HCEC 1CT (cell line): ENCODE data around the gene PPM1B.
"Not testable (repeated sequence)": the region's sequence is repeated elsewhere in the genome, so short reads cannot be mapped to it uniquely, and the experiment has no call there.

Source experiments
- DNase-seq: peaks from one replicate; pipeline ENCODE4 v3.0.0-alpha.2; 2017

The PPM1B gene

GRCh38 chr2:44203542-44203941 lies 34.9 kb downstream of the PPM1B start:
- DNase-seq: no peak

DNA sequence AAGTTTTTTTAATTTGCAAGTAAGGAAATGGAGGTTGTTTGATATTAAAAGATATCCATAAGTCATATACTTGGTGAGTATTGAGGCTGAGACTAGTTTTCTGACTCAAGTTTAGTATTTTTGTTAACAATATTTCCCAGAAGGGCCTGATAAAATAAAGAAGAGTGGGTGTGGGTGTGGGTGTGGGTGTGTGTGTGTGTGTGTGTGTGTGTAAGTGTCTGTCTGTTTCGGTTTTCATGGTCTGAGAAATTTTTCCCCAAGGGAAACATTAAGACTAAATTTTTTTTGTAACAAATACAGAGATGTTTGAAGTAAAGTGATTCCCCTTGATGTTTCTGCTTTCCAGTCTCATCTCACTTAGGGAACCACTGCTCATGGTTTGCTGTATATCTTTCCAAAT lies 36.5 kb downstream of the PPM1B start:
- no peak for DNase-seq

- DNase-seq: no peak
Observed at GRCh38 chr2:44207102-44207501, 38.4 kb downstream of the PPM1B start.

GRCh38 chr2:44207648-44208047 lies 39.0 kb downstream of the PPM1B start:
- peak; percentile 27 for DNase-seq

GRCh38 chr2:44210362-44210761 lies 41.7 kb downstream of the PPM1B start:
- no peak for DNase-seq

DNA sequence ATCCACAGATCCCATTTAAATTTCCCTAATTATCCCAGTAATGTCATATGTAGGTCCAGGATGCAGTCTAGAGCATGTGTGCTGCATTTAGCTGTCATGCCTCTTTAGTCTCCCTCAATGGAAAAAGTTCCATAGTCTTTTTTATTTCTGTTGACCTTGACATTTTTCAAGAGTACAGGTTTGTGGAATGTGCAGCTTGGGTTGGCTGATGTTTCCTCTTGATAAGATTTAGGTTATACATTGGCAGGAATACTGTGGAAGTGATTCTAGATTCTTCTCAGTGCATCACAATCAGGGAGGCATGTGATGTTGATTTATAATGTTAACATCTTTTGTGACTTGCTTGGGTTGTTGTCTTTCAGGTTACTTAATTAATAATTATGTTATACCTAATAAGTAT lies 42.5 kb downstream of the PPM1B start:
- DNase-seq: no peak

DNA sequence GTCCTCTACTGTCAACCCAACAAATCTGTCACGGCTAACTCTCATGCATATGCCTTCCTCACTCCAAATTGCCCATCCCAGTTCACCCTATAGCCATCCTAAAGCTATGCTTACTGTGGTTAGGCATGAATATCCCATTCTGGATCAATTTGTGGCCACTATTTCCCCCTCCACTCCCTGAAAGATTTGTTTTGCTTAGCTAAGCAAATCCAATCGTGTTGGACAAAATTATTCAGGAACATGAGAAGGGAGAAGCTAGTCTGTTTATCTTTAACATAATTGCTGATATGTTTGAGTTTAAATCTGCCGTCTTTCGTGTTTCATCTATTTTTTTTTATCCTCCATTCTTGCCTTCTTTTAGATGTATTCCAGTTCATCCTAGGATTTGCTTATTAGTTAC lies 43.6 kb downstream of the PPM1B start:
- no peak for DNase-seq

GRCh38 chr2:44215827-44216226 lies 47.2 kb downstream of the PPM1B start:
- DNase-seq: no peak

DNA sequence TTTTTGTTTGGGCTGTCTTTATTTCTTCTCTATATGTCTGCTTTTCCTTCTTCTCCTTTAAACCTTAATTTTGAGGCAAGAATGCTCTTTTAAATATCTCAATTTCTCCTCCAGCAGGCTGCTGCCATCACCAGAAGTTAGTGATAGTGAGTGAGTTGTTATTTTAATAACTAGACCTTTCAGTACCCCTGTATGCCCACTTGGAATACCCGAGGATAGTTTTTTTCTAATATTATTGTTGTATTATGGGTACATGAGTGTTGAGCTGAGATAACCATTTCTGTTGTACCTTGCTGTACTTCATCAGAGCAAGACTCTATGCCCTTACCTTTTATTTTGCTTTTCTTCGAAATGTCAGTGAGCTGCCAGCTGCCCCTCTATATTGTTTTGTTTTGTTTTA lies 50.1 kb downstream of the PPM1B start:
- no peak for DNase-seq

- no peak for DNase-seq
Observed at GRCh38 chr2:44226753-44227152, 58.1 kb downstream of the PPM1B start.

DNA sequence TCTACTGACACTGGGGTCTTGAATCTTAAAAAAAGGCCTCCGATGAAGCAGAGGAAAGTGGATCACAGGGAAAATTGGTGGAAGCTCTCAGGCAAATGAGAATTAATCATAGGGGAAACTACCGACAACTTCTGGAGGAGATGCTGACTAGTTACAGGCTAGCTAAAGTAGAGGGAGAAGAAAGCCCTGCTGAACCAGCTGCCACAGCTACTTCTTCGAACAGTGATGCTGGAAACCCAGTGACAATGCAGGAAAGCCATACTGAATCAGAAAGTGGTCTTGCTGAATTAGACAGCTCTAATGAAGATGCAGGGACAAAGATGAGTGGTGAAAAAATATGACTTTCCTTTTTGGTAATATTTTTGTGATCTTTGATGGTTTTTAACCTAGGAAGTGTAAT lies 61.7 kb downstream of the PPM1B start:
- DNase-seq: no peak

GRCh38 chr2:44233450-44234128 lies 64.9 kb downstream of the PPM1B start:
- DNase-seq: peak; percentile 85

DNA sequence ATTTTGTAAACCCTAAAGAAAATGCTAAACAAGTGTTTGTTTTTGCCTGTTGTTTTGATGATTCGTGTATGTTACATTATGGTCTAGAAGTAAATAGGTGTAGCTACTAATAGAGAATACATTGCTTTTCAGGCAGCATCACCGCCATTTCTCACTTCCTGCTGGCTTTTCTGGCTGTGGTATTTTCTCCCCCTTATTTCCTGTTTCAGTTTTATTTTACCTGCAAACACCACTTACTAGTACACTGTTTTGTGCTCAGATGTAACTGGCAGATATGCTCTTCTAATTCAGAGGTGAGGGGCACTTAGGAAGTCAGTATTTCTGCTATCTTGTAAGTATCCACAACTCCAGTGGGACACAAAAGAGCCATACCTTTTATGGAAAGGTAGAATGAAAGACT lies 68.5 kb downstream of the PPM1B start:
- no peak for DNase-seq

DNA sequence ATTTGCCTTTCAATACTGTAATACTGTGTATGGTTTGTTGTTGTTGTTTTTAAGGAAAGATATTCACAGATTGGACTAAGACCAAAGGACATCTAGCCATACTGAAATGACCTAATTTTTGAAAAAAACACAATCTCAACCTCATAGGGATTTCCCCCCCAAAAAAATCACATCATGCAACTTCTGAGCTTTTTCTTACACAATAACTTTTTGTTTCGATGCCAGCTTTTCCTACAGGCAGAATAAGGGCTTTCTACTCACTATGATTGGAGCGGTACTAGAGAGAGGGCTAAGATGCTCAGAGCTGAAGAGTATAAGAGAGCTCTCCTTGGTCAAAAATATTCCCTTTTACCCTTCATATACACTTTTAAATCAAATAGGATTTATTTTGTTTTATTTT lies 74.2 kb downstream of the PPM1B start:
- no peak for DNase-seq

GRCh38 chr2:44244135-44244871 lies 75.6 kb downstream of the PPM1B start:
- DNase-seq: peak; percentile 63

GRCh38 chr2:44245083-44245861 lies 76.6 kb downstream of the PPM1B start:
- DNase-seq: no peak

DNA sequence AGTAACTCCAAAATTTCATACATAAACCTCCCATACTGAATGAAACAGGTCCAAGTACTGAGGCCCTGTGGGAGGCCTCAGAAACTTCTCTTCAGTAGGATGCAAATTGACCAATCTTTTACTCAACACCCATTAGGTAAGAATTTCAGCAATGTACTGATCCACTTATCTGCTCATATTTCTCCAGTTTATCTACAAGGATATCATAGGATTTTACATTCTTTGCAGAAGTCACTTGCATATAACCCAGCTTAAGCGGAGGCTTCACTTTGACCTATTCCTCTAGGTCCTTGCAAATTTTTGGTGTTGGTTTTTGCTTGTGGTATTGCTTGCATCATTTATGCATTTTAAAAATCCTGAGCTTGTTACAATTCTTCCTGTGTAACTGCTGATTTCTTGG lies 77.8 kb downstream of the PPM1B start:
- no peak for DNase-seq

GRCh38 chr2:44246840-44247369 lies 78.2 kb downstream of the PPM1B start:
- no peak for DNase-seq

- peak; percentile 19 for DNase-seq
Observed at GRCh38 chr2:44247924-44248323, 79.2 kb downstream of the PPM1B start.

DNA sequence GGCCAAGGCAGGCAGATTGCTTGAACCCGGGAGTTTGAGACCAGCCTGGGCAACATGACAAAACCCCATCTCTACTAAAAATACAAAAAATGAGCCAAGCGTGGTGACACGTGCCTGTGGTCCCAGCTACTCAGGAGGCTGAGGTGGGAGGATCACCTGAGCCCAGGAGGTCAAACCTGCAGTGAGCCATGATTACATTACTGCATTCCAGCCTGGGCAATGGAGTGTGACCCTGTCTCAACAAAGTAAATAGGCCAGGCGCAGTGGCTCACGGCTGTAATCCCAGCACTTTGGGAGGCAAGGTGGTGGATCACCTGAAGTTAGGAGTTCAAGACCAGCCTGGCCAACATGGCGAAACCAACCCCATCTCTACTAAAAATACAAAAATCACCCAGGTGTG lies 80.6 kb downstream of the PPM1B start:
- not testable (repeated sequence) for DNase-seq

GRCh38 chr2:44250376-44250775 lies 81.7 kb downstream of the PPM1B start:
- DNase-seq: no peak

- DNase-seq: no peak
Observed at GRCh38 chr2:44254023-44254422, 85.3 kb downstream of the PPM1B start.

DNA sequence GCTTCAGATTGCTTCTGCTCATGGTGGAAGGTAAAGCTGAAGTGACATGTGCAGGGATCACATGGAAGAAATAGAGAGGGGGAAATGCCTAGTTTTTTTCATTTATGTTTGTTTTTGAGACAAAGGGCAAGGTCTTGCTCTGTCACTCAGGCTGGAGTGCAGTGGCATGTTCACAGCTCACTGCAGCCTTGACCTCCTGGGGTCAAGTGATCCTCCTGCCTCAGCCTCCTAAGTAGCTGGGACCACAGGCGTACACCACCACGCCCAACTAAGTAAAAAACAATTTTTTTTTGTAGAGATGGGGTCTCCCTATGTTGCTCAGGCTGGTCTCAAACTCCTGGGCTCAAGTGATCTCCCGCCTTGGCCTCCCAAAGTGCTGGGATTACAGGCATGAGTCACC lies 87.0 kb downstream of the PPM1B start:
- not testable (repeated sequence) for DNase-seq

DNA sequence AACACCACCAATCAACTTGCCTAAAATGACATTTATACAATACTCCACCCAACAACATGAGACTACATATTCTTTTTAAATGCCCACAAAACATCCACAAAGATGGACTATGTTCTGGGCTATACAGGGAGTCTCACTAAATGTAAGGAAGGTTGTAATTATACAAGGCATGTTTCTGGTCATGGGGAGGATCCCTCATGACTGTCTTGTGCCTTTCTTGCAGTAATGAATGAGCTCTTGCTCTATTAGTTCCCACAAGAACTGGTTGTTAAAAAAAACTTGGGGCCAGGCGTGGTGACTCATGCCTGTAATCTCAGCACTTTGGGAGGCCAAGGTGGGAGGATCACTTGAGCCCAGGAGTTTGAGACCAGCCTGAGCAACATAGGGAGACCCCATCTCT lies 89.1 kb downstream of the PPM1B start:
- not testable (repeated sequence) for DNase-seq
